GM18870 (cell line): ENCODE measurements around the gene STEAP3.

Experiments used
- ATAC-seq: cut with Tn5 transposase; IDR thresholded peaks from one replicate; pipeline ENCODE4 v1.9.1; 2021; ENCODE audit warnings: moderate library complexity; ENCODE audit not compliant: unreplicated experiment

The STEAP3 gene

GRCh38 chr2:119245841-119246230, 22.2 kb downstream of the STEAP3 start:
- ATAC-seq, result no peak

GRCh38 chr2:119246884-119247843, 23.5 kb downstream of the STEAP3 start:
- ATAC-seq, result no peak

GRCh38 chr2:119247844-119248271, 24.2 kb downstream of the STEAP3 start:
- no peak for ATAC-seq

- no peak for ATAC-seq
Observed at GRCh38 chr2:119248311-119248710, 24.7 kb downstream of the STEAP3 start.

GRCh38 chr2:119248751-119249150, 25.1 kb downstream of the STEAP3 start:
- ATAC-seq, result no peak

GRCh38 chr2:119249311-119249710, 25.7 kb downstream of the STEAP3 start:
- no peak for ATAC-seq

- no peak for ATAC-seq
Observed at GRCh38 chr2:119249855-119250717, 26.5 kb downstream of the STEAP3 start.

- ATAC-seq, result no peak
Observed at GRCh38 chr2:119250718-119251290, 27.2 kb downstream of the STEAP3 start.

GRCh38 chr2:119251652-119252051, 28.0 kb downstream of the STEAP3 start:
- no peak for ATAC-seq

- no peak for ATAC-seq
Observed at GRCh38 chr2:119252186-119253113, 28.8 kb downstream of the STEAP3 start.

- no peak for ATAC-seq
Observed at GRCh38 chr2:119253114-119253702, 29.6 kb downstream of the STEAP3 start.

- ATAC-seq, result no peak
Observed at GRCh38 chr2:119253760-119254600, 30.3 kb downstream of the STEAP3 start.

- ATAC-seq, result no peak
Observed at GRCh38 chr2:119254601-119255080, 31.0 kb downstream of the STEAP3 start.

GRCh38 chr2:119255760-119256581, 32.3 kb downstream of the STEAP3 start:
- no peak for ATAC-seq

- ATAC-seq, result no peak
Observed at GRCh38 chr2:119256582-119256921, 32.9 kb downstream of the STEAP3 start.

- no peak for ATAC-seq
Observed at GRCh38 chr2:119257198-119257597, 33.6 kb downstream of the STEAP3 start.

- no peak for ATAC-seq
Observed at GRCh38 chr2:119259296-119259860, 35.7 kb downstream of the STEAP3 start.
